ENCODE data around the gene CFAP61.
"Not testable (repeated sequence)": the region's sequence is repeated elsewhere in the genome, so short reads cannot be mapped to it uniquely, and the experiment has no call there.

Gene CFAP61

GRCh38 chr20:20338133-20338730, 285.9 kb downstream of the CFAP61 start:
- no peak for DNase-seq

- no peak for DNase-seq
Observed at GRCh38 chr20:20340443-20340842, 288.1 kb downstream of the CFAP61 start.

GRCh38 chr20:20341371-20341770, 289.0 kb downstream of the CFAP61 start:
- no peak for DNase-seq

GRCh38 chr20:20342066-20342465, 289.7 kb downstream of the CFAP61 start:
- no peak for DNase-seq

GRCh38 chr20:20343932-20344331, 291.6 kb downstream of the CFAP61 start:
- no peak for DNase-seq

- no peak for DNase-seq
Observed at GRCh38 chr20:20344476-20344875, 292.1 kb downstream of the CFAP61 start.

- no peak for DNase-seq
Observed at GRCh38 chr20:20353576-20353975, 301.2 kb downstream of the CFAP61 start.

- not testable (repeated sequence) for DNase-seq
Observed at GRCh38 chr20:20355503-20355902, 303.2 kb downstream of the CFAP61 start.

GRCh38 chr20:20358801-20359200, 306.5 kb downstream of the CFAP61 start:
- DNase-seq: no peak

- DNase-seq: no peak
Observed at GRCh38 chr20:20359628-20360027, 307.3 kb downstream of the CFAP61 start.

GRCh38 chr20:20360464-20360863, 308.1 kb downstream of the CFAP61 start:
- DNase-seq: no peak

- DNase-seq: no peak
Observed at GRCh38 chr20:20362774-20363433, 310.6 kb downstream of the CFAP61 start.

GRCh38 chr20:20363434-20363798, 311.1 kb downstream of the CFAP61 start:
- no peak for DNase-seq

- DNase-seq: no peak
Observed at GRCh38 chr20:20363799-20364592, 311.7 kb downstream of the CFAP61 start.

GRCh38 chr20:20364593-20365479, 312.5 kb downstream of the CFAP61 start:
- no peak for DNase-seq

- DNase-seq: no peak
Observed at GRCh38 chr20:20365480-20366161, 313.3 kb downstream of the CFAP61 start.

- no peak for DNase-seq
Observed at GRCh38 chr20:20366551-20366875, 314.2 kb downstream of the CFAP61 start.

GRCh38 chr20:20366876-20367574, 314.7 kb downstream of the CFAP61 start:
- DNase-seq: no peak

GRCh38 chr20:20367575-20368417, 315.5 kb downstream of the CFAP61 start, which contains the start of gene INSM1:
TSS of gene INSM1 (plus strand) at chr20:20368104. CDS start at chr20:20368268, 164 bp downstream.
- DNase-seq: no peak

- no peak for DNase-seq
Observed at GRCh38 chr20:20368418-20369249, 316.3 kb downstream of the CFAP61 start.
